ENCODE measurements around the gene PHRF1. TPM values are rescaled to one million over a fixed set of nuclear protein-coding genes. Genes with fewer than 3 reads are reported as not detected.

PHRF1 gene
- polyA plus RNA-seq, 1 of the 3 experiments (the other 2 are of a cell fraction) = 22.7 TPM

GRCh38 chr11:619628-620050 is 43.4 kb downstream of the PHRF1 start:
- no peak overlapping the region for H3K27ac ChIP-seq (ENCODE audit: low read depth in 2 of 2, low read length in 1 of 2)
- peaks cover 0 to 8% of the 10 kb centered on the region in 2 experiments; a peak in 1 of 4 replicates for H3K4me1 ChIP-seq (ENCODE audit: control insufficient read depth in 1 of 2, insufficient read depth in 2 of 2, low read depth in 1 of 2, low read length in 1 of 2)
- DNase-seq = no peak
- no peak overlapping the region for H3K4me2 ChIP-seq
- H3K4me3 ChIP-seq (ENCODE audit: low read depth in 2 of 2, low read length in 1 of 2) = no peak overlapping the region
- no peaks in the 10 kb centered on the region for H3K9me3 ChIP-seq
- no peak overlapping the region for H2AFZ ChIP-seq (ENCODE audit: low read depth)
- H3K36me3 ChIP-seq (replicated peaks in 1 of 2; ENCODE audit: control insufficient read depth in 1 of 2, insufficient read depth in 2 of 2, low read length in 1 of 2) = peaks cover 0 to 5% of the 10 kb centered on the region in 2 experiments
- H3F3A ChIP-seq (replicated peaks; ENCODE audit: insufficient read depth) = no peaks in the 10 kb centered on the region
- H3K9me2 ChIP-seq = no peaks in the 10 kb centered on the region
- no peak overlapping the region for H3K9ac ChIP-seq
- H4K20me1 ChIP-seq (ENCODE audit: insufficient read depth) = 0 out of 2 replicates have a peak, but pooled peaks cover 7% of the 10 kb centered on the region
- TF ChIP-seq USF1 (IDR thresholded peaks at IDR 0.05; ENCODE audit: borderline replicate concordance, low read depth) = no peak
- no peak for TF ChIP-seq MAX (IDR thresholded peaks at IDR 0.05; ENCODE audit: low read depth)
- TF ChIP-seq GABPA (IDR thresholded peaks at IDR 0.05; ENCODE audit: low read depth) = no peak
- TF ChIP-seq TEAD4 (IDR thresholded peaks at IDR 0.05; ENCODE audit: borderline replicate concordance, insufficient read depth) = no peak
- TF ChIP-seq JUND (IDR thresholded peaks at IDR 0.05) = no peak
- TF ChIP-seq NRF1 (IDR thresholded peaks at IDR 0.05; ENCODE audit: low read depth, low read length) = no peak
- no peak for TF ChIP-seq NFIC (IDR thresholded peaks at IDR 0.05; ENCODE audit: borderline replicate concordance)
- TF ChIP-seq SIN3A (IDR thresholded peaks at IDR 0.05; ENCODE audit: borderline replicate concordance, low read depth, low read length) = no peak
- no peak for TF ChIP-seq FOXM1 (IDR thresholded peaks at IDR 0.05; ENCODE audit: low read depth)
- TF ChIP-seq RXRA (IDR thresholded peaks at IDR 0.05; ENCODE audit: borderline replicate concordance, low read depth) = no peak
- no peak for TF ChIP-seq ELF1 (IDR thresholded peaks at IDR 0.05)
- TF ChIP-seq USF2 (IDR thresholded peaks at IDR 0.05; ENCODE audit: borderline replicate concordance, low read depth, low read length) = no peak
- no peak for TF ChIP-seq CHD2 (IDR thresholded peaks at IDR 0.05; ENCODE audit: low read length, partially characterized antibody)
- no peak for TF ChIP-seq EZH2phosphoT487 (IDR thresholded peaks at IDR 0.05; ENCODE audit: borderline replicate concordance, low read depth)
- no peak for TF ChIP-seq MXI1 (IDR thresholded peaks at IDR 0.05; ENCODE audit: low read depth, low read length)
- 96% methylated on average over 18 of the region's 22 CpGs for WGBS (ENCODE audit: low lambda C conversion rate)
- no peaks in the 10 kb centered on the region for H3K27me3 ChIP-seq (ENCODE audit: insufficient read depth)
- CTCF ChIA-PET = no interaction called here
- peaks cover 5% of the 10 kb centered on the region; the same call in 1 of the 2 replicates for H3K79me2 ChIP-seq (ENCODE audit: insufficient read depth)
- POLR2A ChIA-PET = no interaction called here

GRCh38 chr11:620201-620600 is 43.9 kb downstream of the PHRF1 start:
- 100% methylated on average over 3 of the region's 13 CpGs for WGBS (ENCODE audit: low lambda C conversion rate)
- CTCF ChIA-PET = no interaction called here
- DNase-seq = no peak
- Histone ChIP-seq H3F3A (replicated peaks; ENCODE audit: insufficient read depth) (no peaks in the 10 kb centered on the region), H3K79me2 (ENCODE audit: insufficient read depth) (peaks cover 5% of the 10 kb centered on the region; the same call in 1 of the 2 replicates), H3K36me3 (replicated peaks in 1 of 2; ENCODE audit: control insufficient read depth in 1 of 2, insufficient read depth in 2 of 2, low read length in 1 of 2) (peaks cover 0 to 5% of the 10 kb centered on the region in 2 experiments), H3K4me2 (no peak overlapping the region), H4K20me1 (ENCODE audit: insufficient read depth) (0 out of 2 replicates have a peak, but pooled peaks cover 2% of the 10 kb centered on the region), H3K9me2 (no peaks in the 10 kb centered on the region), H3K27ac (ENCODE audit: low read depth in 2 of 2, low read length in 1 of 2) (no peak overlapping the region), H3K9me3 (no peaks in the 10 kb centered on the region), H3K4me3 (ENCODE audit: low read depth in 2 of 2, low read length in 1 of 2) (no peak overlapping the region), H3K27me3 (ENCODE audit: insufficient read depth) (no peaks in the 10 kb centered on the region), H2AFZ (ENCODE audit: low read depth) (no peak overlapping the region), H3K4me1 (ENCODE audit: control insufficient read depth in 1 of 2, insufficient read depth in 2 of 2, low read depth in 1 of 2, low read length in 1 of 2) (peaks cover 0 to 2% of the 10 kb centered on the region in 2 experiments; a peak in 1 of 4 replicates), H3K9ac (no peak overlapping the region)
- POLR2A ChIA-PET = no interaction called here
- TF ChIP-seq MXI1 (IDR thresholded peaks at IDR 0.05; ENCODE audit: low read depth, low read length) = no peak
- TF ChIP-seq POLR2AphosphoS5 (IDR thresholded peaks at IDR 0.05; ENCODE audit: low read depth, low read length) = no peak
- no peak for TF ChIP-seq NFIC (IDR thresholded peaks at IDR 0.05; ENCODE audit: borderline replicate concordance)
- TF ChIP-seq RXRA (IDR thresholded peaks at IDR 0.05; ENCODE audit: borderline replicate concordance, low read depth) = no peak
- TF ChIP-seq SMC3 (IDR thresholded peaks at IDR 0.05; ENCODE audit: low read depth, low read length) = no peak
- TF ChIP-seq YY1 (IDR thresholded peaks at IDR 0.05; ENCODE audit: low read depth) = no peak
- no peak for TF ChIP-seq FOSL2 (IDR thresholded peaks at IDR 0.05; ENCODE audit: borderline replicate concordance, low read depth)
- TF ChIP-seq FOXJ3 (CRISPR knock-in tag; IDR thresholded peaks at IDR 0.05) = no peak
- no peak for TF ChIP-seq CTCF (IDR thresholded peaks at IDR 0.05)
- no peak for TF ChIP-seq RAD21 (IDR thresholded peaks at IDR 0.05; ENCODE audit: low read length)
- no peak for TF ChIP-seq EP300 (IDR thresholded peaks at IDR 0.05; ENCODE audit: borderline replicate concordance in 1 of 2, low read depth in 1 of 2, low read length in 1 of 2)
- TF ChIP-seq PBX3 (IDR thresholded peaks at IDR 0.05) = no peak
- no peak for TF ChIP-seq ELF1 (IDR thresholded peaks at IDR 0.05)
- no peak for TF ChIP-seq FOXM1 (IDR thresholded peaks at IDR 0.05; ENCODE audit: low read depth)
